NCI-H1436 (cell line): ENCODE measurements around the gene TAS2R16.
A peak's percentile ranks its signal among the peaks of the same experiment; 100 is the strongest.
"Not testable (repeated sequence)": the region's sequence is repeated elsewhere in the genome, so short reads cannot be mapped to it uniquely, and the experiment has no call there.

Source experiments
- DNase-seq: peaks from one replicate; lab custom pipeline; 2025; lab: John Stamatoyannopoulos, UW

TAS2R16 gene

GRCh38 chr7:122972056-122972455 is 23.4 kb downstream of the TAS2R16 start:
- no peak for DNase-seq

- DNase-seq, result no peak
Observed at GRCh38 chr7:122970740-122971725, 24.5 kb downstream of the TAS2R16 start.

GRCh38 chr7:122968389-122968788 is 27.1 kb downstream of the TAS2R16 start:
- DNase-seq, result no peak

- peak; percentile 54 for DNase-seq
Observed at GRCh38 chr7:122965306-122965705, 30.2 kb downstream of the TAS2R16 start.

GRCh38 chr7:122953678-122954077 is 41.8 kb downstream of the TAS2R16 start:
- DNase-seq, result not testable (repeated sequence)

- DNase-seq, result no peak
Observed at GRCh38 chr7:122951006-122951405, 44.5 kb downstream of the TAS2R16 start.

GRCh38 chr7:122949186-122949585 is 46.3 kb downstream of the TAS2R16 start:
- DNase-seq, result no peak
